ENCODE data around the gene EXOC6B.

DNA sequence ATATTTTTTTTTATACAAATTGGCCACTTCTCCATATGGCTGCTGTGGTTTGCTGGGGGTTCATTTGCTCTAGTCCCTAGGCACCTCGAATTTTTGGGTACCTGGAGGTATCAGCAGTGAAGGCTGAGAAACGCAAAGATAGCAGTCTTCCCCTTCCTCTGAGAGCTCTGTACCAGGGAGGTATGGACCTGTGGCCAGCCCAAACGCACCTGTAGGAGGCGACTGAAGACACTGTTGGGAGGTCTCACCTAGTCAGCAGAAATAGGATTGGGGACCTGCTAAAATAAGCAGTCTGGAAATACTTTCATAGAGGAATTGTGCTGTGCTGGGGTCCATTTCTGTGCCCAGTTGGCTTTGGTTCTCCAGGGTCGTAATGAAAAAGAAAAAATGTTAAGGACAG, 385.9 kb downstream of the EXOC6B start:
- no peak for TF ChIP-seq YY1 (tag by site-specific recombination; IDR thresholded peaks at IDR 0.05)
- TF ChIP-seq, protein P1, sequence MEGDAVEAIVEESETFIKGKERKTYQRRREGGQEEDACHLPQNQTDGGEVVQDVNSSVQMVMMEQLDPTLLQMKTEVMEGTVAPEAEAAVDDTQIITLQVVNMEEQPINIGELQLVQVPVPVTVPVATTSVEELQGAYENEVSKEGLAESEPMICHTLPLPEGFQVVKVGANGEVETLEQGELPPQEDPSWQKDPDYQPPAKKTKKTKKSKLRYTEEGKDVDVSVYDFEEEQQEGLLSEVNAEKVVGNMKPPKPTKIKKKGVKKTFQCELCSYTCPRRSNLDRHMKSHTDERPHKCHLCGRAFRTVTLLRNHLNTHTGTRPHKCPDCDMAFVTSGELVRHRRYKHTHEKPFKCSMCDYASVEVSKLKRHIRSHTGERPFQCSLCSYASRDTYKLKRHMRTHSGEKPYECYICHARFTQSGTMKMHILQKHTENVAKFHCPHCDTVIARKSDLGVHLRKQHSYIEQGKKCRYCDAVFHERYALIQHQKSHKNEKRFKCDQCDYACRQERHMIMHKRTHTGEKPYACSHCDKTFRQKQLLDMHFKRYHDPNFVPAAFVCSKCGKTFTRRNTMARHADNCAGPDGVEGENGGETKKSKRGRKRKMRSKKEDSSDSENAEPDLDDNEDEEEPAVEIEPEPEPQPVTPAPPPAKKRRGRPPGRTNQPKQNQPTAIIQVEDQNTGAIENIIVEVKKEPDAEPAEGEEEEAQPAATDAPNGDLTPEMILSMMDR (tag by site-specific recombination; IDR thresholded peaks at IDR 0.05), result no peak
- no peak for TF ChIP-seq ZNF138 (tag by site-specific recombination; IDR thresholded peaks at IDR 0.05; ENCODE audit: borderline replicate concordance)
- TF ChIP-seq, protein P2, sequence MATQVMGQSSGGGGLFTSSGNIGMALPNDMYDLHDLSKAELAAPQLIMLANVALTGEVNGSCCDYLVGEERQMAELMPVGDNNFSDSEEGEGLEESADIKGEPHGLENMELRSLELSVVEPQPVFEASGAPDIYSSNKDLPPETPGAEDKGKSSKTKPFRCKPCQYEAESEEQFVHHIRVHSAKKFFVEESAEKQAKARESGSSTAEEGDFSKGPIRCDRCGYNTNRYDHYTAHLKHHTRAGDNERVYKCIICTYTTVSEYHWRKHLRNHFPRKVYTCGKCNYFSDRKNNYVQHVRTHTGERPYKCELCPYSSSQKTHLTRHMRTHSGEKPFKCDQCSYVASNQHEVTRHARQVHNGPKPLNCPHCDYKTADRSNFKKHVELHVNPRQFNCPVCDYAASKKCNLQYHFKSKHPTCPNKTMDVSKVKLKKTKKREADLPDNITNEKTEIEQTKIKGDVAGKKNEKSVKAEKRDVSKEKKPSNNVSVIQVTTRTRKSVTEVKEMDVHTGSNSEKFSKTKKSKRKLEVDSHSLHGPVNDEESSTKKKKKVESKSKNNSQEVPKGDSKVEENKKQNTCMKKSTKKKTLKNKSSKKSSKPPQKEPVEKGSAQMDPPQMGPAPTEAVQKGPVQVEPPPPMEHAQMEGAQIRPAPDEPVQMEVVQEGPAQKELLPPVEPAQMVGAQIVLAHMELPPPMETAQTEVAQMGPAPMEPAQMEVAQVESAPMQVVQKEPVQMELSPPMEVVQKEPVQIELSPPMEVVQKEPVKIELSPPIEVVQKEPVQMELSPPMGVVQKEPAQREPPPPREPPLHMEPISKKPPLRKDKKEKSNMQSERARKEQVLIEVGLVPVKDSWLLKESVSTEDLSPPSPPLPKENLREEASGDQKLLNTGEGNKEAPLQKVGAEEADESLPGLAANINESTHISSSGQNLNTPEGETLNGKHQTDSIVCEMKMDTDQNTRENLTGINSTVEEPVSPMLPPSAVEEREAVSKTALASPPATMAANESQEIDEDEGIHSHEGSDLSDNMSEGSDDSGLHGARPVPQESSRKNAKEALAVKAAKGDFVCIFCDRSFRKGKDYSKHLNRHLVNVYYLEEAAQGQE (tag by site-specific recombination; IDR thresholded peaks at IDR 0.05), result no peak
- TF ChIP-seq, protein P3, sequence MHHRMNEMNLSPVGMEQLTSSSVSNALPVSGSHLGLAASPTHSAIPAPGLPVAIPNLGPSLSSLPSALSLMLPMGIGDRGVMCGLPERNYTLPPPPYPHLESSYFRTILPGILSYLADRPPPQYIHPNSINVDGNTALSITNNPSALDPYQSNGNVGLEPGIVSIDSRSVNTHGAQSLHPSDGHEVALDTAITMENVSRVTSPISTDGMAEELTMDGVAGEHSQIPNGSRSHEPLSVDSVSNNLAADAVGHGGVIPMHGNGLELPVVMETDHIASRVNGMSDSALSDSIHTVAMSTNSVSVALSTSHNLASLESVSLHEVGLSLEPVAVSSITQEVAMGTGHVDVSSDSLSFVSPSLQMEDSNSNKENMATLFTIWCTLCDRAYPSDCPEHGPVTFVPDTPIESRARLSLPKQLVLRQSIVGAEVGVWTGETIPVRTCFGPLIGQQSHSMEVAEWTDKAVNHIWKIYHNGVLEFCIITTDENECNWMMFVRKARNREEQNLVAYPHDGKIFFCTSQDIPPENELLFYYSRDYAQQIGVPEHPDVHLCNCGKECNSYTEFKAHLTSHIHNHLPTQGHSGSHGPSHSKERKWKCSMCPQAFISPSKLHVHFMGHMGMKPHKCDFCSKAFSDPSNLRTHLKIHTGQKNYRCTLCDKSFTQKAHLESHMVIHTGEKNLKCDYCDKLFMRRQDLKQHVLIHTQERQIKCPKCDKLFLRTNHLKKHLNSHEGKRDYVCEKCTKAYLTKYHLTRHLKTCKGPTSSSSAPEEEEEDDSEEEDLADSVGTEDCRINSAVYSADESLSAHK (tag by site-specific recombination; IDR thresholded peaks at IDR 0.05), result no peak
- TF ChIP-seq HOXA7 (CRISPR knock-in tag; IDR thresholded peaks at IDR 0.05; ENCODE audit: borderline replicate concordance), result no peak
- TF ChIP-seq ZNF174 (tag by site-specific recombination; IDR thresholded peaks at IDR 0.05), result no peak
- TF ChIP-seq ZNF292 (tag by site-specific recombination; IDR thresholded peaks at IDR 0.05; ENCODE audit: borderline replicate concordance, low read depth), result no peak
- no peak for TF ChIP-seq ZNF623 (tag by site-specific recombination; IDR thresholded peaks at IDR 0.05)
- TF ChIP-seq MEIS1 (CRISPR knock-in tag; IDR thresholded peaks at IDR 0.05; ENCODE audit: borderline replicate concordance), result no peak
- no peak for TF ChIP-seq ZNF571 (tag by site-specific recombination; IDR thresholded peaks at IDR 0.05)
- no peak for TF ChIP-seq ZIC2 (tag by site-specific recombination; IDR thresholded peaks at IDR 0.05)
- no peak for TF ChIP-seq ZBTB7A (tag by site-specific recombination; IDR thresholded peaks at IDR 0.05; ENCODE audit: low read depth)
